SU-DHL-6 (cell line): ENCODE results near the gene PYDC1.

ENCODE experiments used
- H2AFZ ChIP-seq: fragments of 200-600 bp; sonication (generic); 2 replicates; pipeline ENCODE4 v1.6.1; 2014; ENCODE audit warnings: low read depth, mild to moderate bottlenecking, moderate library complexity, mixed read lengths, antibody characterized with exemption, low read length; ENCODE audit not compliant: severe bottlenecking
- H3F3A ChIP-seq: fragments of 200-600 bp; shearing (Covaris generic); 2 replicates; pipeline ENCODE4 v1.6.0; 2016; ENCODE audit warnings: antibody characterized with exemption, mild to moderate bottlenecking; ENCODE audit not compliant: insufficient read depth
- H3K27ac ChIP-seq: fragments of 200-600 bp; sonication (generic); 2 replicates; pipeline ENCODE4 v1.5.1; 2016; ENCODE audit warnings: low read depth, mild to moderate bottlenecking, low read length, moderate library complexity, mixed read lengths
- H3K27me3 ChIP-seq: fragments of 200-600 bp; sonication (generic), shearing (Covaris generic); 2 replicates; pipeline ENCODE4 v1.6.0; 2014; ENCODE audit warnings: mild to moderate bottlenecking, low read length
- H3K36me3 ChIP-seq: fragments of 200-600 bp; sonication (generic); 2 replicates; pipeline ENCODE4 v1.6.1; 2014; ENCODE audit warnings: mild to moderate bottlenecking, low read length, mixed read lengths
- H3K4me2 ChIP-seq: fragments of 300-600, 200-600 bp; shearing (Covaris generic), sonication (generic); 2 replicates; pipeline ENCODE4 v1.6.0; 2014; ENCODE audit warnings: low read length, low read depth, mild to moderate bottlenecking; ENCODE audit not compliant: poor library complexity, severe bottlenecking
- H3K4me3 ChIP-seq: fragments of 200-600 bp; sonication (generic); 2 replicates; pipeline ENCODE4 v1.5.1; 2014; ENCODE audit warnings: antibody characterized with exemption, low read length, mild to moderate bottlenecking, mixed read lengths; ENCODE audit not compliant: insufficient read depth, poor library complexity, severe bottlenecking
- H3K79me2 ChIP-seq: fragments of 200-600 bp; sonication (generic); 2 replicates; pipeline ENCODE4 v1.6.1; 2014; ENCODE audit warnings: mild to moderate bottlenecking, low read length, moderate library complexity; ENCODE audit not compliant: insufficient read depth
- H3K9ac ChIP-seq: fragments of 200-600 bp; sonication (generic); 2 replicates; pipeline ENCODE4 v1.7.0; 2014; ENCODE audit warnings: mild to moderate bottlenecking, low read length
- H3K9me2 ChIP-seq: fragments of 200-600 bp; sonication (generic); replicated peaks from 2 replicates; pipeline ENCODE4 v1.6.1; 2014; ENCODE audit warnings: low read length; ENCODE audit not compliant: insufficient read depth
- H3K9me3 ChIP-seq: fragments of 200-600 bp; sonication (generic); 2 replicates; pipeline ENCODE4 v1.6.1; 2014; ENCODE audit warnings: low read length, mixed read lengths; ENCODE audit not compliant: insufficient read depth
- H4K20me1 ChIP-seq: fragments of 200-600 bp; sonication (generic); 2 replicates; pipeline ENCODE4 v1.6.1; 2014; ENCODE audit warnings: low read depth, mild to moderate bottlenecking, antibody characterized with exemption, low read length, moderate library complexity, mixed read lengths
- CTCF ChIP-seq: fragments of 200-600 bp; sonication (generic); IDR thresholded peaks from one replicate; pipeline ENCODE4 v1.5.1; 2017; ENCODE audit warnings: antibody characterized with exemption, mild to moderate bottlenecking, low read length, moderate library complexity; ENCODE audit not compliant: insufficient read depth, poor library complexity, severe bottlenecking
- EZH2phosphoT487 ChIP-seq: fragments of 200-600 bp; sonication (generic), shearing (Covaris generic); conservative IDR thresholded peaks from 2 replicates; pipeline ENCODE4 v1.6.1; 2018; ENCODE audit warnings: mild to moderate bottlenecking, antibody characterized with exemption, low read length, moderate library complexity, mixed read lengths

Gene PYDC1

GRCh38 chr16:31185339-31185738, 31.6 kb downstream of the PYDC1 start:
- Histone ChIP-seq H3K27me3 (no peaks in the 10 kb centered on the region), H3K79me2 (peaks cover 87% of the 10 kb centered on the region), H2AFZ (no peak overlapping the region), H3K4me2 (no peak overlapping the region), H3K36me3 (peaks cover 90% of the 10 kb centered on the region), H3K27ac (no peak overlapping the region), H3K9me2 (no peaks in the 10 kb centered on the region), H3K9ac (no peak overlapping the region), H4K20me1 (peaks cover 77% of the 10 kb centered on the region), H3K9me3 (no peaks in the 10 kb centered on the region), H3F3A (peaks cover 27% of the 10 kb centered on the region; the same call in 1 of the 2 replicates), H3K4me3 (no peak overlapping the region)
- TF ChIP-seq CTCF (no peak), EZH2phosphoT487 (no peak)

- TF ChIP-seq EZH2phosphoT487 (no peak), CTCF (no peak)
- H3K27me3 ChIP-seq = no peaks in the 10 kb centered on the region
- H3K9ac ChIP-seq = no peak overlapping the region
- H3F3A ChIP-seq = peaks cover 24% of the 10 kb centered on the region; the same call in 1 of the 2 replicates
- no peaks in the 10 kb centered on the region for H3K9me2 ChIP-seq
- H3K36me3 ChIP-seq = peaks cover 86% of the 10 kb centered on the region
- H4K20me1 ChIP-seq = peaks cover 73% of the 10 kb centered on the region
- no peak overlapping the region for H3K27ac ChIP-seq
- H3K4me2 ChIP-seq = no peak overlapping the region
- no peaks in the 10 kb centered on the region for H3K9me3 ChIP-seq
- no peak overlapping the region for H2AFZ ChIP-seq
- H3K4me3 ChIP-seq = no peak overlapping the region
- H3K79me2 ChIP-seq = peaks cover 91% of the 10 kb centered on the region
Observed at GRCh38 chr16:31184888-31185287, 32.0 kb downstream of the PYDC1 start.

GRCh38 chr16:31183432-31184428, 33.2 kb downstream of the PYDC1 start:
- Histone ChIP-seq H3F3A (peaks cover 18% of the 10 kb centered on the region; the same call in 1 of the 2 replicates), H3K9me2 (no peaks in the 10 kb centered on the region), H3K36me3 (peaks cover 74% of the 10 kb centered on the region), H3K27me3 (no peaks in the 10 kb centered on the region), H2AFZ (no peak overlapping the region), H3K9me3 (no peaks in the 10 kb centered on the region), H3K4me3 (no peak overlapping the region), H3K4me2 (no peak overlapping the region), H3K9ac (no peak overlapping the region), H4K20me1 (peaks cover 66% of the 10 kb centered on the region), H3K79me2 (peaks cover 88% of the 10 kb centered on the region), H3K27ac (no peak overlapping the region)
- TF ChIP-seq CTCF (no peak), EZH2phosphoT487 (no peak)
